ENCODE results near the gene CPEB4.

Gene CPEB4

DNA sequence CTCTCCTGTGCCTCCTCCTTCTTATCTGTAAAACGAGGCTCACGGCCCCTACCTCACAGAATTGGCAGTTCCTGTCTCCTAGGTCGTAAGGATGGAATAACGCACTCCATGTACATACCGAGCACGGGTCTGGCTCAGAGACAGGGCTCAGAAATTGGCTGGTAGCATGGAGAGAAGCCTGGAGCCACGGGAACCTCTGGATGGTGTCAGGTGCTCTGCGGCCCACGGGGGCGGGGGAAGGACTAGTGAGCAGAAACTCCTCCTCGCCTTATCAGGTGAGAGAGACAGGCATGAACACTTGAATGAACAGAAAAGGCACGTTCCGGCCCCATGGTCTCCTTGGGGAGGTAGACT lies 85.4 kb downstream of the CPEB4 start:
- DNase-seq (ENCODE audit: low read depth in 2 of 2) = no peak

- DNase-seq (ENCODE audit: low read depth in 2 of 2) = no peak
Measured at GRCh38 chr5:173974688-173975239, 86.6 kb downstream of the CPEB4 start.

- no peak for DNase-seq (ENCODE audit: low read depth in 2 of 2)
Measured at GRCh38 chr5:173981185-173981761, 93.1 kb downstream of the CPEB4 start.

DNA sequence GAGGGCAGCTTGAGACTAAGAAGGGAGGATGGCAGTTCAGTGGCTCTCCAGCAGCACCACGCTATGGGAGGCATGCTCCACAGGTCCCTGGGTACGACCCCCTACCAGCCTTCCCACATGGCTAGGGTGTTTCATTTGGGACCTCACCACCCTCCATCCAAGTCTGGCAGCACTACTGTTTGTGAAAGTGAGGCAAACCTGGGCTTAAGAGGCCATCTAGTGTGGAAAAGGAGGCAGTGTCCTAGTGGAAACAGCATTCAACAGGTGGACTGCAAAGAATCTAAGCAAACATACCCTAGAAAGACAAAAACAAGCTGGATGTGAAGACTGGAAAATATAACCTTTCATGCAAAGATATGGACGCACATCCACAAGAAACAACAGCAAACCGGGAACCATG lies 96.1 kb downstream of the CPEB4 start:
- no peak for DNase-seq (ENCODE audit: low read depth in 2 of 2)

DNA sequence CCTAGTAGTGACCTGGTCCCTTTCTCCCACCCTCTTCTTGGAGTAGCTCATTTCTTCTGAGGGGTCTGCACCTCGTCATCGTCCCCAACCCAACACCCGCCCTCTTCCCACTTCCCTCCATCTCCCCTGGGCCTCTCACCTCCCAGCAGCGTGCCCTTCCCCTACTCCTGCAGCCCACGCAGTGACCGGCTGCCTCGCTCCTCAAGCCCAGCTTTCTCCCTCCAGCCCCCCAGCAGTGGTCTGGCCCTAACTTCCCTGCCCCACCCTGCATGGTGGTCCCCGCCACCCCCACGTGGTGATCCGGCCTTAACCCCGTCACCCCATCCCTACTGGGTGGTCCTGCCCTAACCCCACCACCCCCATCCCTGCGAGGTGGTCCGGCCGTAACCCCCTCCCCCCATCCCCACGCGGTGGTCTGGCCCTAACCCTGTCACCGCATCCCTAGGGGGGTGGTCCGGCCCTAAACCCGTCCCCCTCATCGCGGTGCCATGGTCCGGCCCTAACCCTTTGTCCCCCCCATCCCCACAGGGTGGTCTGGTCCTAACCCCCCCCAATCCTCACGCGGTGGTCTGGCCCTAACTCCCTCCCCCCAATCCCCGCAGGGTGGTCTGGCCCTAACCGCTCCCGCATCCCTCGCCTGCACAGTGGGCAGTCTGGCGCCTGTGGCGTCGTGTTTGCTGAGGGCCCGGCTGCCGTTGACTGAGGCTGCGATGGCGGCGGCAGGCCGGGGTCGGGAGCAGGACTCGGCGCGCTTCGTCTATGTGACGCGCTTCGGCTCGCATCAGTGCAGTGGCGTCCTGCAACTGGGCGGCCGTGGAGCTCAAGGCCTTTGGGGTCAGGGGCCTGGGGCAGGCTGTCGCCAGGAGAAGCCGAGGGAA lies 100.6 kb downstream of the CPEB4 start, which contains the start of gene C5orf47:
C5orf47 (plus strand) TSS at position 617 of the 878 bp plus-strand sequence; CDS start at position 711, 94 bp downstream.
- DNase-seq (ENCODE audit: low read depth in 2 of 2) = no peak

- no peak for DNase-seq (ENCODE audit: low read depth in 2 of 2)
Measured at GRCh38 chr5:173989432-173990082, 101.4 kb downstream of the CPEB4 start.

- DNase-seq (ENCODE audit: low read depth in 2 of 2) = no peak
Measured at GRCh38 chr5:173997331-173997730, 109.2 kb downstream of the CPEB4 start.

DNA sequence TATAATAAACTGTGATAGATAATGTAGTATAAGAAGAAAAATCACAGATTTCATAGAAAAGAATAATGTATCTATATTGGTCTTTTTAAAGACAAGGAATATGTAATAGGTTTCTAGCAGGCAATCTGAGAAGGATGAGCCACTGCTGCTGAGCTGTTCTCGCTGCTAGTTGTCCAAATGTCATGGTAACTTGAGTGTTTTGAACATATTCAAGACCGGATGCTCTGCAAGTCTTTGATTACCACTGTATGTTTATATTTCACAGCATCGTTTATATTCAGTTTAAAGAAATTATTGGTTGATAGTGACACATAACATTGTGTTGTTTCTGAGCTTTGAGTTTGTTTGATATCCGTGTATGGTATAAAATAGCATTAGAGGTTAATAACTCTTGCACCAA lies 110.4 kb downstream of the CPEB4 start:
- DNase-seq (ENCODE audit: low read depth in 2 of 2) = no peak

DNA sequence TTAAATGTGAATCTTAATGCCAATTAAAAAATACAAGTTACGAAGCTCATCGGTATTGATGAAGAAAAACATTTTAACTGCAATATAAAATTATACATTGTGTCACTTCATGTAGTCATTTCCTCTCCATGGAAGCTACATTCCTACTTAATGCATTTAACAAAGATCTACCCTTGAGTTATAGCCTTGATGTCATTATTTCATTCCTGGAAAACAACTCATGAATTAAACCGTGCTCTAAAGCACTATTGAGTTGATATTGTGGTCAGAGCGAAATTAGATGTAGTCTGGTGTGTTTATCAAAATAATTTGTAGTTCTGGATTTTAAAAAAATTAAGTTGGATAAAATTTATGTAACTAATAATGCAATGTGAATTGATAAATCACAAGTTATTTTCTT lies 111.9 kb downstream of the CPEB4 start:
- DNase-seq (ENCODE audit: low read depth in 2 of 2) = no peak

- no peak for DNase-seq (ENCODE audit: low read depth in 2 of 2)
Measured at GRCh38 chr5:174003795-174004194, 115.6 kb downstream of the CPEB4 start.

GRCh38 chr5:174008922-174009321 lies 120.8 kb downstream of the CPEB4 start:
- no peak for DNase-seq (ENCODE audit: low read depth in 2 of 2)

DNA sequence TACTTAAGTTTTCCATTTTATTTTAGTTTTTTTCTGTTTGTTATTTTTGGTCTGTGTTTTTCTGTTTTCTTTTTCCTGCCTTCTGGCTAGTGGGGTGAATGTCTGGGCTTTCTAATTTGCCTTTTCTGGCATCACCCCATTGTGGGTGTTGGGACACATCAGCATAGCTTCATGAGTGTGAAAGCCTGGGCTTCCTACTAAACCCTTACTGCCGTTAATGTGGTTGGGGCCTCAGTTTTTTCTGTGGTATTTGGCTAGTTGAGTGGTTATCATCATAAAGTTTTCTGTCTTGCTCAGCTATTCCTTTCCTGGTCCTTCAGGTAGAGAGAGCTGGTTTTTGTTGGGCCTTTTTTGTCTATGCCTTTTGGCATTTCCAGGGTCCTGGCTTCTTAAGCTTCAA lies 122.2 kb downstream of the CPEB4 start:
- no peak for DNase-seq (ENCODE audit: low read depth in 2 of 2)

- DNase-seq (ENCODE audit: low read depth in 2 of 2) = no peak
Measured at GRCh38 chr5:174011441-174011840, 123.3 kb downstream of the CPEB4 start.

Data from fibroblast of skin of left quadriceps (primary cell).